ENCODE data around the gene ELP6.
"Not testable (repeated sequence)": the region's sequence is repeated elsewhere in the genome, so short reads cannot be mapped to it uniquely, and the experiment has no call there.

The ELP6 gene

DNA sequence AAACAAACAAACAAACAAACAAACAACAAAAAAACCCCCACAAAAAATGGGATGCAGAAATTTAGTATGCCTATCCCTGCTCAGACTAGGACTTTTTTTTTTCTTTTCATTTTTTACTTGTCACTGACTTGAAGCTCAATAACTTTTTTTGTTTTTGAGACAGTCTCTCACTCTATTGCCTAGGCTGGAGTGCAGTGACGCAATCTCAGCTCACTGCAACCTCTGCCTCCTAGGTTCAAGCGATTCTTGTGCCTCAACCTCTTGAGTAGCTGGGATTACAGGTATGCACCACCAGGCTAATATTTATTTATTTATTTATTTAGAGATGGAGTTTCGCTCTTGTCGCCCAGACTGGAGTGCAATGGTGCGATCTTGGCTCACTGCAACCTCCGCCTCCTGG, 8.2 kb downstream of the ELP6 start:
- not testable (repeated sequence) for FAIRE-seq

GRCh38 chr3:47504113-47504512, 9.4 kb downstream of the ELP6 start:
- no peak for FAIRE-seq

DNA sequence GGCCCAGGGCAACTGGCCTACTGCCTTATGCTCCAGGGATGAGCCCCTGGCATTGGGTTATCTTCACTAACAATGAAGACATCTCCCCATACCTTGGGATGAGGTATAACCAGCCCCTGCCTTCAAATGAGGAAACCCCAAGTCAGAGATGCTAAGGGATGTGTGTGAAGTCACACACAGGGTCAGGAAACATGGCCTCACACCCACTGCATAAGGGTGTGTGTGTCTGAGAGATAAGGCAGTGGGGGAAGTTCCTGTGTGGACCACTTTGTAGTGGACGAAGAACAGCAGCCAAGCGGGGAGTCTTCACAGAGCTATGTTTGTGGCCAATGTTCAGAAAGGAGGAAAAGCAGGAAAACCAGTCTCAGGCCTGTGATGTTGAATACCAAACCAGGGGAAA, 10.5 kb downstream of the ELP6 start:
- no peak for FAIRE-seq

DNA sequence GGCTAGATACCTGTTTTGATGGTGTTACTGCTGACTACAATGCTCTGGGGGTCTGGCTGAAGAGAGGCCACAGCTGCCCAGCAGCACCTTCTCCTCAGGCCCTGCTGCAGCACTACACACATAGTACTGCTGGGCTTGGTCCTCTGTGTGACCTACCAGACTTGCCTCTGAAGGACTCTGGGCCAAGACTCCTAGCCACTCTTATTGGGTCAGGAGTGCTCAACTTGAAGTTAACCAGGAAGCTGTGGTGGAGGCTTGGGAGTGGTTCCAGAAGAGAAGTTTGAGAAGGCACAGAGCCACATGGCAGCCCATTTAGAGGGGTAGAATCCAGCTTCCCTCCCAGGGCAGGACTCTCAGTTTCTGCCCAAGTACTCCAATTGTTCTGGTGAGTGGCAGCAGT, 16.6 kb downstream of the ELP6 start:
- no peak for FAIRE-seq

GRCh38 chr3:47495886-47496285, 17.6 kb downstream of the ELP6 start:
- FAIRE-seq = no peak

DNA sequence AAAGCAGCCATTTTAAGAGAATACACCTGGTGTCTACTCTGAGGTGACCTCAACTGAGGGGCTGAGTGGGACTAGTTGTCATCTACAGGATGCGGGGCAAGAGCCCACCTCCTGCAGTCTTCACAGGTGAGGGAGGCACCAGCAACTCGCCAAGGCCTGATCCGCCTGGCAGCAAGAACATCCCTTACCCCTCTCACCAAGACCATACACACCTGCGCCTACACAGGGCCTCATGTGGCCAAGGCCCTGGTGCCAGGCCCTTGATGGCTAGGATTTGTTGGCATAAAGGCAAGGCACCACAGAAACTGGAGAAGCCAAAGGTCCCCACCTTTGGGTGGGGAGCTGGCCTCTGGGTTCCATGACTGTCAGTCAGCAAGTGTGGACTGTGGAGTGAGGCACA, 18.4 kb downstream of the ELP6 start:
- no peak for FAIRE-seq

GRCh38 chr3:47491777-47492176, 21.7 kb downstream of the ELP6 start:
- FAIRE-seq = no peak

DNA sequence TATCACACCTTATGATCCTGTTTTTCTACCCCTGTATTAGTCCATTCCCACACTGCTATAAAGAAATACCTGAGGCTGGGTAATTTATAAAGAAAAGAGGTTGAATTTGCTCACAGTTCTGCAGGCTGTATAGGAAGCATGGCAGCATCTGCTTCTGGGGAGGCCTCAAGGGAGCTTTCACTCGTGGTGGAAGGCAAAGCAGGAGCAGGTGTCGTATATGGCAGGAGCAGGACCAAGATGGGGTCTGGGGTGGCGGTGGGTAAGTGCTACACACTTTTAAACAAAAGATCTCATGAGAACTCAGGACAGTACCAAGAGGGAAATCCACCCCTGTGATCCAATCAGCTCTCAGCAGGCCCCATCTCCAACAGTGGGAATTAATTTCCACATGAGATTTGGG, 22.3 kb downstream of the ELP6 start:
- FAIRE-seq = no peak

GRCh38 chr3:47487265-47487664, 26.2 kb downstream of the ELP6 start:
- no peak for FAIRE-seq

- no peak for FAIRE-seq
Observed at GRCh38 chr3:47485812-47486211, 27.7 kb downstream of the ELP6 start.

- no peak for FAIRE-seq
Observed at GRCh38 chr3:47482366-47482765, 31.1 kb downstream of the ELP6 start.

GRCh38 chr3:47481763-47482162, 31.7 kb downstream of the ELP6 start:
- not testable (repeated sequence) for FAIRE-seq

- FAIRE-seq = not testable (repeated sequence)
Observed at GRCh38 chr3:47480267-47480666, 33.2 kb downstream of the ELP6 start.

DNA sequence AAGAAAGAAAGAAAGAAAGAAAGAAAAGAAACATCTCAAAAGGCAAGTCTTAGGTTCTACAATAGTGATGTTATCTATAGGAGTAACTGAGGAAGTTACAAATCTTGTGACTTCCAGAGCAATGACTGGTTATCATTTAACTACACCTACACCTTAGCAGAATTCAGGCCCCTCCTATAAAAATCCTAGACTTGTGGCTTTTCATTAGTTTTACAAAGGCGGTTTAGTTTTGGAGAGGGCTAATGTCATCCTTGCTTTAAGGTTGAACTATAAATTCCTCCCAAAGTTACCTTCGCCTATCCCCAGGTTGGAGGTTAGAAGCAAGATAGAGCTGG, 33.7 kb downstream of the ELP6 start:
- FAIRE-seq = no peak

- FAIRE-seq = no peak
Observed at GRCh38 chr3:47478022-47478421, 35.5 kb downstream of the ELP6 start.

GRCh38 chr3:47476644-47477199, 36.8 kb downstream of the ELP6 start:
- no peak for FAIRE-seq

- no peak for FAIRE-seq
Observed at GRCh38 chr3:47476330-47476626, 37.2 kb downstream of the ELP6 start.

GRCh38 chr3:47475570-47476329, 37.8 kb downstream of the ELP6 start, which contains the start of gene SCAP:
Gene SCAP, minus strand, starts transcription at chr3:47475941. Its CDS starts 32,948 bp downstream, at chr3:47442993.
- no peak for FAIRE-seq

DNA sequence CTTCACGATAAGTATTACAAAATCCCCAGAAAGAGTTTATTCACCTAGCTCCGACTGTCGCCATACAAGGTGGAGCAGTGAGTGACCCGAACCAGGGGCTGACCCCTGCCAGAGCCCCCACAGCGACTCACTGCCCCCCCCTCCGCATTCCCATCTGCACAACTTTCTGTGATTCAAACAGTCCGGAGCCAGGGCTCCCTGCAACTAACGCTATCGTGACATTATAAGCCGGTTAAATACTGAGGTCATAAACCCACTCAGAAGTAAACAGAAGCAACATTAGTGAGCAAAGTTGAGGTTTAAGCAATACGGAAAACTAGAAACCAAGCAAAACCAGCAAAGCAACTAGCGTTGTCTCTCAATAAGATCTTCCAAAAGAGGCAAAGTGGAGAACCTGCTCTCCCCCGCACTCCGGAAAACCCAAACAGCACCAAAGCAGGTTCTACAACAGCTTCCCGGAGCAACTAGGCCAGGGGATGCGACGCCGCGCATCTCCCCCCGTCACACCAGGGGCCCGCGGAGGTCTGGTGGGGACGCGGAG, 38.4 kb downstream of the ELP6 start:
- no peak for FAIRE-seq

DNA sequence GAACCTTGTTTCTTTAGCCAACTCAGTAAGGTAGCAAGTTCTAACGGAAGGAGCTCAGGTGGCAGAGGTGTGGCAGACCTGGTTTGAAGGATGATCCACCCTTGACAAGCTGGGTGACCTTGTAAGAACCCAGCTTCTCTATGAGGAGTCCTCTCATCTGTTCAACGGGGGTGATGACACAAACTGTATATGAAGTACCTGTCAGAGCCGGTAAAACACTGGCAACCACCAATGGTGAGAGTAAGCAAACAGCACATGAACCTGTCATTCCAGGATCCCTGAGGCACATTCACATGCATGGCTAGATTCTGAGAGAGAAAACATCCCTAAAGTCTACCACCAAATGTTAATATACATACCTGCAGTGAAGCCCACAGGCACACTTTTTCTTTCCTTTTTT, 40.1 kb downstream of the ELP6 start:
- FAIRE-seq = no peak

DNA sequence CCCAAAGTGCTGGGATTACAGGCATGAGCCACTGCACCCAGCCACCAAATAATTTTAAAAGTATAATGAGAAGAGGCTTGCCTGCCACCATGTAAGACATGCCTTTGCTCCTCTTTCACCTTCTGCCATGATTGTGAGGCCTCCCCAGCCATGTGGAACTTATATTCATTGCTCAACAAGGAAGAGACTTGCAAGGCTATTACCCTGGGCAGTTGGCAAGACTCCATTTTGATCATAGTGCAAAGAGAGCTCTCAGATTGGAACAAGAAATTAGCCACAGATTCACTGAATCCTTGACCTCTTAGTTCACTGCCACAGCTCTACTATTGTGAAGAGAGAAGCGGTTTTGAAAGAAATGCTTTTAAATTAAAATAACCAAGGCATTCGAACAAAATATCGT, 43.9 kb downstream of the ELP6 start:
- no peak for FAIRE-seq

DNA sequence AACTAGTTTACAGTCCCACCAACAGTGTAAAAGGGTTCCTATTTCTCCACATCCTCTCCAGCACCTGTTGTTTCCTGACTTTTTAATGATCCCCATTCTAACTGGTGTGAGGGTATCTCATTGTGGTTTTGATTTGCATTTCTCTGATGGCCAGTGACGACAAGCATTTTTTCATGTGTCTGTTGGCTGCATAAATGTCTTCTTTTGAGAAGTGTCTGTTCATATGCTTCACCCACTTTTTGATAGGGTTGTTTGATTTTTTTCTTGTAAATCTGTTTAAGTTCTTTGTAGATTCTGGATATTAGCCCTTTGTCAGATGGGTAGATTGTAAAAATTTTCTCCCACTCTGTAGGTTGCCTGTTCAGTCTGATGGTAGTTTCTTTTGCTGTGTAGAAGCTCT, 45.2 kb downstream of the ELP6 start:
- FAIRE-seq = not testable (repeated sequence)

GRCh38 chr3:47464588-47464987, 48.9 kb downstream of the ELP6 start:
- FAIRE-seq = no peak

GRCh38 chr3:47459534-47460085, 53.9 kb downstream of the ELP6 start:
- FAIRE-seq = not testable (repeated sequence)

- FAIRE-seq = no peak
Observed at GRCh38 chr3:47456984-47457383, 56.5 kb downstream of the ELP6 start.
